ENCODE measurements around the gene CEMIP2.

DNA sequence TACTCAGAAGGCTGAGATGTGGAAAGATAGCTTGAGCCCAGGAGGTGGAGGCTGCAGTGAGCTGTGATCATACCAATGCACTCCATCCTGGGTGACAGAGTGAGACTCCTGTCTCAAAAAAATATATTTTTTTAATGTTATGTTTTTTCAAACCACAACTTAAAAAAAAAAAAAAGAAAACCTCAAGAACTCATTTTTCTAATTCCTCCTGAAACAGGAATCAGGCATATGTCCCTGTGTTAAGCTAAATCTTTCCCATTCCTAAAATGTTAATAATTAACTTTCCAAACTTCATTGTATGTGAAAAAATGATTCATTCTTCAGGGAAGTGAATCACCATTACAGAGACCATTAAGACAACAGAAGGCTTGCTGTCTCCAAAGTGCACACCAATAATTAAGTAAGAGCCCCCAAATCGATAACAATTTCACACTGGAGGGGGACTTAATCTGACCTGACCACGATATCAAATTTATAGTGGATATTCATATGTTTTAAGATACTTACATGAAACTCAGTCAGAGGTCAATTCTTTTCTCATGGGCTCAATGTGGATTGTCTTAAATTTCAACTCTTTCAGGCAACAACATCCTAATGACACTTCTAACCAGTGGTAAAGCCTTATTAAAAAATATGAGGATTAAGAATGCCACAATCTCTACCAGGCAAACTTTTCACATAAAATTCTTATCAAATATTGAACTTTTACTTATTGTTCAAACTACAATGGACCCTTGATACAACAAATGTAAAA lies 5.2 kb downstream of the CEMIP2 start:
- TF ChIP-seq, protein P1, sequence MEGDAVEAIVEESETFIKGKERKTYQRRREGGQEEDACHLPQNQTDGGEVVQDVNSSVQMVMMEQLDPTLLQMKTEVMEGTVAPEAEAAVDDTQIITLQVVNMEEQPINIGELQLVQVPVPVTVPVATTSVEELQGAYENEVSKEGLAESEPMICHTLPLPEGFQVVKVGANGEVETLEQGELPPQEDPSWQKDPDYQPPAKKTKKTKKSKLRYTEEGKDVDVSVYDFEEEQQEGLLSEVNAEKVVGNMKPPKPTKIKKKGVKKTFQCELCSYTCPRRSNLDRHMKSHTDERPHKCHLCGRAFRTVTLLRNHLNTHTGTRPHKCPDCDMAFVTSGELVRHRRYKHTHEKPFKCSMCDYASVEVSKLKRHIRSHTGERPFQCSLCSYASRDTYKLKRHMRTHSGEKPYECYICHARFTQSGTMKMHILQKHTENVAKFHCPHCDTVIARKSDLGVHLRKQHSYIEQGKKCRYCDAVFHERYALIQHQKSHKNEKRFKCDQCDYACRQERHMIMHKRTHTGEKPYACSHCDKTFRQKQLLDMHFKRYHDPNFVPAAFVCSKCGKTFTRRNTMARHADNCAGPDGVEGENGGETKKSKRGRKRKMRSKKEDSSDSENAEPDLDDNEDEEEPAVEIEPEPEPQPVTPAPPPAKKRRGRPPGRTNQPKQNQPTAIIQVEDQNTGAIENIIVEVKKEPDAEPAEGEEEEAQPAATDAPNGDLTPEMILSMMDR (IDR thresholded peaks at IDR 0.05; ENCODE audit: extremely low read depth in 1 of 2, insufficient read depth in 1 of 2, low read depth in 1 of 2, low read length in 2 of 2), result no peak
- TF ChIP-seq EZH2 (IDR thresholded peaks at IDR 0.05; ENCODE audit: borderline replicate concordance, low read depth, low read length, severe bottlenecking), result no peak
